AG08395 (cell line): ENCODE results near the gene TTBK1.
A peak's percentile ranks its signal among the peaks of the same experiment; 100 is the strongest.

ENCODE experiments used
- DNase-seq: peaks from one replicate; pipeline ENCODE4 v3.0.0; 2012; ENCODE audit warnings: mixed read lengths, low spot score

The TTBK1 gene

GRCh38 chr6:43255408-43256054 lies 12.2 kb downstream of the TTBK1 start:
- DNase-seq: no peak

DNA sequence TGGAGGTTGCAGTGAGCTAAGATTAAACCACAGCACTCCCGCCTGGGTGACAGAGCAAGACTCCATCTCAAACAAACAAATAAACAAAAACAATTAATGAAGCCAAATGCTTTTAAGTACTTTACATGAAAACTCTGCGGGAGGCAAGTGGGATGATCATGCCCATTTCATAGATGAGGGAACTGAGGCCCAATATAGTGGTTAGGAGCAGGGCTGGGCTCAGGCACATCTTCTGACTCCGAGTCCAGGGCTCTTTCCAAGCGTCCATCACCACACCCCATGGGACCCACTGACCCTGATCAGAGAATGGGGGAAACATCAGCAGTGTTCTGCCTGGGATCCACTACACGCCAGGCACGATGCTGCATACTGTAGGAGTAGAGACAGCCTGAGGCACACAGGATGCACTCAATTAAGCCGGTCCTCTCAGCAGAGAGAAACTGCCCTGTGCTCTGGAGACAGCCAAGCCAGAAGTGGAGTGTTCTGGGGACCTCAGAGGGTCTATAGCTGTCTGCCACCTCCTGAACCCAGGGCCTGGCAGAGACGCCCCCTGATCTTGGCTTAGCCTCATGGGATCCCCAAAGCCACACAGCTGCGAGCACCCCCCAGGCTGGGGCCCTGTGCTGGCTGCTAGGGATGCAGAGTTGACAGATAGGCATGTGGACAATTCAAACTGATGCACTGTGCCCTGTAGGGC lies 13.5 kb downstream of the TTBK1 start:
- DNase-seq: no peak

GRCh38 chr6:43257367-43258145 lies 14.3 kb downstream of the TTBK1 start:
- no peak for DNase-seq

- DNase-seq: no peak
These were observed 14.9 kb downstream of the TTBK1 start for GRCh38 chr6:43258180-43258579.

- DNase-seq: no peak
These were observed 15.8 kb downstream of the TTBK1 start for GRCh38 chr6:43258807-43259686.

DNA sequence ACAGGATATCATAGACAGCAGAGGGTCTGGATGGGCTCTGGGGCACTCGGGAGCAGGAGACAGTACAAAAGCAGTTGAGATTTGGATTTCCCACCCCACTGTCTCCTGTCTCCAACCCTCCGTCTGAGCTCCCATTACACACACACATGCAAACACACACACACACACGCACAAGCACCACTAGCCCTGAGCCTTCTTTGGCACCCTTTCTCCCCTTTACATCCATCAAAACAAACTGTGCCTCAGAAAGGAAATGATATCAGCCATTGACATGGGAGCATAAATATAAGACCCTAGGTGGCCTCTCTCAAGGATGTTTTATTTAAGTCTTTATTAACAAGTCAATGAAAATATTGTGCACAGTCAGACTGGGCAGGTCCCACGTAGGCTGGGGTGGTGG lies 17.5 kb downstream of the TTBK1 start:
- DNase-seq: no peak

DNA sequence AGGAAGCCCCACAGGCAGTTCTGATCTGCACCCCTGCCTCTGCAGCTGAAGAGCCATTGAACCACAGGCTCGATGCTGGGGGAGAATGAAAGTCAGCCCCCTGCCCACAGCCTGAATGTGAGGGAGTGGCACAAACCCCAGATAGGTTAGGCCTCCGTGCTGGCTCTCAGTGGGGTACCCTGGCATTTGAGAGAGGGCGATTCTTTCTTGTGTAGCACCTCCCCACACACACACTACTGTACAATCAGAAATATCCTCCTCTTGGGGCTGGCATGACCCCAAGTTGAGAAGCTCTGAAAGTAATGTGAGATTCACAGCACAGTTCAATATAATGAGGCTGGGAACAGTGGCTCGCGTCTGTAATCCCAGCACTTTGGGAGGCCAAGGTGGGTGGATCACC lies 17.9 kb downstream of the TTBK1 start:
- no peak for DNase-seq

DNA sequence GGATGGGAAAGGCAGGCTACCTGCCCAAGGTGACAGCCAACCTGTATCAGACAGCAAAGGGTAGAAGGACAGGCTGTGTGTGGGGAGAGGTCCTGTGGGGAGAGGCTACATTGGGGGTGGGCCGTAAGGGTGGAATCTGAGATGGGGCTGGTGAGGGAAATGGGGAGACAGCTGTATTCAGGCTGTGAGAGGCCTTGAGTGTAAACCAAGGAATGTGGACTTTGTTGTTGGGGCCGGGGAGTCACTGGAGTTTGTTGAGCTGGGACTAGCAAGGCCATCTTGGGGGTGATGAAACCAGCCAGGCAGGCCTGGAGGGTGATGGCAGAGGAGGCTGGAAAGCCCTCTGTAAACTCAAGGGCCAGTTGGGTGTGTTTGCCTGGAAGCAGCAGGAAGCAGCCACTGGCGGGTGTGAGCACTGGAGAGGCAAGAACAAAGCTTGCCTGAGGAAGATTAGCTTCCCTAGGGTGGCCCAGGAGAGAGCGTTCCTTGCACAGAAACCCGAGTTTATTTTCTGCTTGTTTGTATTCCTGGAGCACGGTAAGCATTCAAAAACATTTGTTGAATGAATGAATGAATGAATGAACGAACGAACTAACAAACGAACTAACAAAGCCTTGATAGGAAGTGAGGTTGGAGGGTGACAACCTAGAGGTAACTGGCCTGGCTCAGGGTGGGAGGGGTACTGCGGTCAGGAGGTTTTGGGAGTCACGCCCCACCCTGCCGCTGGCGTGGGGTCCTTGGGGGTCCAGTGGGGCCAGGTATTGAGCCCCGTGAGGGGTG lies 18.9 kb downstream of the TTBK1 start:
- no peak for DNase-seq

- DNase-seq: no peak
These were observed 19.6 kb downstream of the TTBK1 start for GRCh38 chr6:43262780-43263313.

- DNase-seq: peak; percentile 92
These were observed 20.3 kb downstream of the TTBK1 start for GRCh38 chr6:43263314-43264178.

DNA sequence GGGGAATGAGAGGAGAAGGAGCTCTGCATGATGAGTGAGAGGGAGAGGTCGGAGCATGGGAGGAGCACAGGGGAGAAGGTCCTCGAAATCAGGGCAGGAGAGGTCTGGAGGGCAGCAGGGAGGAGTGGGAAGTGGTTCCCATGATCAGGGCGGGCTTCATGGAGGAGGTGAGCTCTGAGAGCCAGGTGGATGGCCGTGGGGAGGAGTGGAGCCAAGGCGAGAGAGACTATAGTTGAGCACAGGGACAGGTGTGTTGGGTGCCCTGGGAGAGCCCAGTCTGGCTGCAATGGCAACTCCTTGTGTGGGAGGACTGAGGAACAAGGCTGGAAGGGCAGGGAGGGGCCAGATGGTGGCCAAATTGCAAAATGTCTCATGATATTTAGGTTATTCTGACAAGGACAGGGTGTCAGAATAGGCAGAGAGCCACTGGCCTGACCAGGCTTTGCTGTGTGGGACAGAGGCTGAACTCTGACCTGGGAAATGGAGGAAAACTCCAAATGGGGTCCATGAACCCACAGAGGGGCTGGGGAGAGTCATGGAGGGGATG lies 21.4 kb downstream of the TTBK1 start:
- DNase-seq: no peak

GRCh38 chr6:43265564-43265963 lies 22.3 kb downstream of the TTBK1 start:
- DNase-seq: no peak

GRCh38 chr6:43267619-43268354 lies 24.5 kb downstream of the TTBK1 start:
- DNase-seq: no peak

DNA sequence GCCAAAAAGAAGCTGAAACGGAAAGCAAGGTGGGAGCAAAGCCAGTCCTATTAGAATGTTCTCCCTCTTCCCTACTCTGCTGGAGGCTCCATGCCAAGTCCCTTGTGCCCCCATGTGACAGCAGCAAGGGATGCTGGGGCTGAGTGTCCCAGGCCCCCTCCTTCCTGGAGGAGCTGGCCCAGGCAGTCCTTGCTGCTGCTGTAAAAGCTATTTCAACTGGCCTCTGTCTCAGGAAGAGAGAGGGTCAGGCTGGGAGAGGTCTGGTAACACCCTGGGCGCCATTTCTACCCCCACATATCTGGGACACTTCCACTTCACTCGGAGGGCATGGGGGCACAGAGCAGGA lies 25.0 kb downstream of the TTBK1 start:
- DNase-seq: no peak

GRCh38 chr6:43268782-43269272 lies 25.5 kb downstream of the TTBK1 start:
- no peak for DNase-seq

- no peak for DNase-seq
These were observed 26.2 kb downstream of the TTBK1 start for GRCh38 chr6:43269273-43270007.

GRCh38 chr6:43271103-43271815 lies 28.0 kb downstream of the TTBK1 start:
- DNase-seq: no peak

DNA sequence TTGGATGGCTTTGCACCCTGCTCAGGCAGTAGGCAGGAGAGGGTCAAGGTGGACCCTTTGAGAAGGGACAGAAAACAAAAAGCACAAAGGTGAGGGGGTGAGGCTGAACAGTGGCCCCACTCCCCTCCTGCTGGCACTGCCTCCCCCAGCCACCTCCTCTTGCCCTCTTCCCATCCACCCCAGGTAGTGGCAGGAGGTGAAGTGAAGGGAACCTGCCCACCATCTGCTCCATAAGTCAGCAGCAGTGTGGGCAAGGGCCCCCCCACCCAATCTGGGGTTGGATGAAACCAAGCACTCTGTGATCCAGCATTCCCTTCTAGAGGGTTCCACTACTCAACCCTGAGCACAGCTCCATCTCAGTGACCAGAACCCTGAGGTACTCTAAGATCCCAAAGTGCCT lies 28.7 kb downstream of the TTBK1 start:
- no peak for DNase-seq
